SK-N-SH treated with all-trans-retinoic acid at 6 μM for 48 hours (cell line): ENCODE data around the gene HERC4.

Experiments
- ARNTL ChIP-seq: fragments of 450-650 bp; formaldehyde crosslinking; IDR thresholded peaks from 2 replicates; pipeline ENCODE4 v1.5.0; 2020; ENCODE audit warnings: low read depth, mild to moderate bottlenecking, moderate library complexity, borderline replicate concordance
- BACH2 ChIP-seq: fragments of 250-450 bp; sonication (Bioruptor Pico); IDR thresholded peaks from 2 replicates; pipeline ENCODE4 v1.9.0; 2021; ENCODE audit warnings: mild to moderate bottlenecking, borderline replicate concordance
- CSDC2 ChIP-seq: fragments of 250-450 bp; sonication (Bioruptor Pico); IDR thresholded peaks from 2 replicates; pipeline ENCODE4 v1.5.0; 2020; ENCODE audit warnings: mild to moderate bottlenecking, moderate library complexity
- CSRNP3 ChIP-seq: fragments of 250-450 bp; sonication (Bioruptor Pico); IDR thresholded peaks from 2 replicates; pipeline ENCODE4 v1.5.1; 2021; ENCODE audit warnings: mild to moderate bottlenecking, moderate library complexity
- PATZ1 ChIP-seq: fragments of 250-450 bp; sonication (Bioruptor Pico); IDR thresholded peaks from 2 replicates; pipeline ENCODE4 v1.8.0; 2020; ENCODE audit warnings: mild to moderate bottlenecking, moderate library complexity, borderline replicate concordance
- PPARA ChIP-seq: fragments of 250-450 bp; sonication (Bioruptor Pico); IDR thresholded peaks from 2 replicates; pipeline ENCODE4 v1.5.0; 2020; ENCODE audit warnings: mild to moderate bottlenecking, borderline replicate concordance
- RARB ChIP-seq: fragments of 250-450 bp; sonication (Bioruptor Pico); IDR thresholded peaks from 2 replicates; pipeline ENCODE4 v1.8.0; 2021; ENCODE audit warnings: mild to moderate bottlenecking, moderate library complexity
- SNAI2 ChIP-seq: fragments of 250-450 bp; sonication (Bioruptor Pico); IDR thresholded peaks from 2 replicates; pipeline ENCODE4 v1.5.0; 2020; ENCODE audit warnings: mild to moderate bottlenecking, moderate library complexity
- TCF4 ChIP-seq: fragments of 250-450 bp; sonication (Bioruptor Pico); IDR thresholded peaks from 2 replicates; pipeline ENCODE4 v1.8.0; 2021; ENCODE audit warnings: mild to moderate bottlenecking, moderate library complexity, borderline replicate concordance
- ZFP3 ChIP-seq: fragments of 250-450 bp; sonication (Bioruptor Pico); IDR thresholded peaks from 2 replicates; pipeline ENCODE4 v1.5.0; 2020; ENCODE audit warnings: mild to moderate bottlenecking, moderate library complexity
- ZFP30 ChIP-seq: fragments of 450-650 bp; formaldehyde crosslinking; IDR thresholded peaks from 2 replicates; pipeline ENCODE4 v1.5.0; 2022; ENCODE audit warnings: mild to moderate bottlenecking, moderate library complexity
- ZNF70 ChIP-seq: fragments of 450-650 bp; formaldehyde crosslinking; IDR thresholded peaks from 2 replicates; pipeline ENCODE4 v1.5.0; 2020; ENCODE audit warnings: mild to moderate bottlenecking, moderate library complexity
- ZNF8 ChIP-seq: fragments of 450-650 bp; formaldehyde crosslinking; IDR thresholded peaks from 2 replicates; pipeline ENCODE4 v1.5.0; 2020; ENCODE audit warnings: mild to moderate bottlenecking, moderate library complexity
- TF ChIP-seq, protein P1 (sequence below): fragments of 250-450 bp; sonication (Bioruptor Pico); IDR thresholded peaks from 2 replicates; pipeline ENCODE4 v1.5.1; 2020; ENCODE audit warnings: low read depth, mild to moderate bottlenecking, moderate library complexity

- TF ChIP-seq, protein P1, sequence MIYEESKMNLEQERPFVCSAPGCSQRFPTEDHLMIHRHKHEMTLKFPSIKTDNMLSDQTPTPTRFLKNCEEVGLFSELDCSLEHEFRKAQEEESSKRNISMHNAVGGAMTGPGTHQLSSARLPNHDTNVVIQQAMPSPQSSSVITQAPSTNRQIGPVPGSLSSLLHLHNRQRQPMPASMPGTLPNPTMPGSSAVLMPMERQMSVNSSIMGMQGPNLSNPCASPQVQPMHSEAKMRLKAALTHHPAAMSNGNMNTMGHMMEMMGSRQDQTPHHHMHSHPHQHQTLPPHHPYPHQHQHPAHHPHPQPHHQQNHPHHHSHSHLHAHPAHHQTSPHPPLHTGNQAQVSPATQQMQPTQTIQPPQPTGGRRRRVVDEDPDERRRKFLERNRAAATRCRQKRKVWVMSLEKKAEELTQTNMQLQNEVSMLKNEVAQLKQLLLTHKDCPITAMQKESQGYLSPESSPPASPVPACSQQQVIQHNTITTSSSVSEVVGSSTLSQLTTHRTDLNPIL (CRISPR knock-in tag), result no peak
- TF ChIP-seq CSRNP3 (CRISPR knock-in tag), result no peak
- no peak for TF ChIP-seq ZFP3 (CRISPR knock-in tag)
- no peak for TF ChIP-seq ZNF70
- no peak for TF ChIP-seq ZFP30 (CRISPR knock-in tag)
- TF ChIP-seq PPARA (CRISPR knock-in tag), result no peak
- TF ChIP-seq SNAI2 (CRISPR knock-in tag), result no peak
- no peak for TF ChIP-seq BACH2
- no peak for TF ChIP-seq TCF4
- TF ChIP-seq RARB (CRISPR knock-in tag), result no peak
- no peak for TF ChIP-seq PATZ1 (CRISPR knock-in tag)
- TF ChIP-seq ZNF8 (CRISPR knock-in tag), result no peak
- no peak for TF ChIP-seq CSDC2 (CRISPR knock-in tag)
- TF ChIP-seq ARNTL, result no peak
These were observed 160.2 kb downstream of the HERC4 start for GRCh38 chr10:67914777-67915340.
